OCI-LY1 (cell line): ENCODE results near the gene CPA3.

Experiments
- H2AFZ ChIP-seq: fragments of 200-600 bp; sonication (generic), shearing (Covaris generic); 2 replicates; pipeline ENCODE4 v1.6.0; 2014; ENCODE audit warnings: antibody characterized with exemption, mild to moderate bottlenecking, low read length
- H3F3A ChIP-seq: fragments of 200-600 bp; sonication (generic), shearing (Covaris generic); 2 replicates; pipeline ENCODE4 v1.6.0; 2014; ENCODE audit warnings: mild to moderate bottlenecking, antibody characterized with exemption, low read length, moderate library complexity; ENCODE audit not compliant: insufficient read depth
- H3K27ac ChIP-seq: fragments of 200-600 bp; sonication (generic); 2 replicates; pipeline ENCODE4 v1.5.1; 2014; ENCODE audit warnings: low read length, mixed run types, mild to moderate bottlenecking, low read depth; ENCODE audit not compliant: poor library complexity, severe bottlenecking
- H3K27me3 ChIP-seq: fragments of 200-600 bp; sonication (generic); 2 replicates; pipeline ENCODE4 v1.6.0; 2014; ENCODE audit warnings: antibody characterized with exemption, mild to moderate bottlenecking, low read length, moderate library complexity; ENCODE audit not compliant: insufficient read depth
- H3K36me3 ChIP-seq: fragments of 200-600 bp; sonication (generic); 2 replicates; pipeline ENCODE4 v1.6.1; 2014; ENCODE audit warnings: mild to moderate bottlenecking, antibody characterized with exemption, low read length, moderate library complexity, mixed read lengths; ENCODE audit not compliant: insufficient read depth
- H3K4me1 ChIP-seq: fragments of 200-600 bp; sonication (generic); 2 replicates; pipeline ENCODE4 v1.5.1; 2014; ENCODE audit warnings: mild to moderate bottlenecking, low read length, moderate library complexity; ENCODE audit not compliant: insufficient read depth, severe bottlenecking
- H3K4me2 ChIP-seq: fragments of 200-600 bp; sonication (generic), shearing (Covaris generic); 2 replicates; pipeline ENCODE4 v1.6.1; 2014; ENCODE audit warnings: low read length
- H3K4me3 ChIP-seq: fragments of 200-600 bp; sonication (generic); 2 replicates; pipeline ENCODE4 v1.5.1; 2014; ENCODE audit warnings: low read length, low read depth, mild to moderate bottlenecking, mixed read lengths; ENCODE audit not compliant: poor library complexity, severe bottlenecking
- H3K79me2 ChIP-seq: fragments of 200-600 bp; shearing (Covaris generic); 2 replicates; pipeline ENCODE4 v1.6.1; 2016; ENCODE audit warnings: mixed run types, low read length, mixed read lengths; ENCODE audit not compliant: insufficient read depth
- H3K9ac ChIP-seq: fragments of 200-600 bp; sonication (generic), shearing (Covaris generic); 2 replicates; pipeline ENCODE4 v1.6.1; 2014; ENCODE audit warnings: mild to moderate bottlenecking, low read length, mixed read lengths
- H3K9me2 ChIP-seq: fragments of 200-600 bp; sonication (generic), shearing (Covaris generic); 2 replicates; pipeline ENCODE4 v1.6.1; 2014; ENCODE audit warnings: low read depth, mild to moderate bottlenecking, low read length, mixed read lengths
- H3K9me3 ChIP-seq: fragments of 200-600 bp; shearing (Covaris generic); 2 replicates; pipeline ENCODE4 v1.6.1; 2014; ENCODE audit warnings: low read length, mixed read lengths
- H4K20me1 ChIP-seq: fragments of 200-600 bp; sonication (generic), shearing (Covaris generic); 2 replicates; pipeline ENCODE4 v1.6.0; 2016; ENCODE audit warnings: mild to moderate bottlenecking, low read length; ENCODE audit not compliant: insufficient read depth
- CTCF ChIP-seq: fragments of 200-600 bp; sonication (generic), shearing (Covaris generic); IDR thresholded peaks from 2 replicates; pipeline ENCODE4 v1.5.1; 2017; ENCODE audit warnings: mild to moderate bottlenecking, antibody characterized with exemption, low read length, moderate library complexity, mixed read lengths
- EZH2 ChIP-seq: fragments of 200-600 bp; sonication (generic), shearing (Covaris generic); IDR thresholded peaks from 2 replicates; pipeline ENCODE4 v1.8.0; 2017; ENCODE audit warnings: borderline replicate concordance, mixed run types, mild to moderate bottlenecking, antibody characterized with exemption, low read length, moderate library complexity, mixed read lengths

The CPA3 gene

GRCh38 chr3:148829926-148830325, 35.2 kb upstream of the CPA3 start:
- Histone ChIP-seq H3K9ac (no peak overlapping the region), H3K4me2 (no peak overlapping the region), H3K4me3 (no peak overlapping the region), H3K36me3 (no peaks in the 10 kb centered on the region), H3K9me3 (no peaks in the 10 kb centered on the region), H2AFZ (no peak overlapping the region), H3K27ac (no peak overlapping the region), H3K9me2 (no peaks in the 10 kb centered on the region), H3F3A (no peaks in the 10 kb centered on the region), H3K27me3 (no peaks in the 10 kb centered on the region), H3K4me1 (no peaks in the 10 kb centered on the region), H3K79me2 (no peaks in the 10 kb centered on the region), H4K20me1 (no peaks in the 10 kb centered on the region)
- no peak for TF ChIP-seq EZH2
- TF ChIP-seq CTCF = no peak

- Histone ChIP-seq H3K36me3 (no peaks in the 10 kb centered on the region), H3K27ac (no peak overlapping the region), H3K9ac (no peak overlapping the region), H4K20me1 (no peaks in the 10 kb centered on the region), H3K79me2 (no peaks in the 10 kb centered on the region), H2AFZ (no peak overlapping the region), H3K4me3 (no peak overlapping the region), H3F3A (no peaks in the 10 kb centered on the region), H3K4me1 (no peaks in the 10 kb centered on the region), H3K27me3 (no peaks in the 10 kb centered on the region), H3K9me3 (no peaks in the 10 kb centered on the region), H3K9me2 (no peaks in the 10 kb centered on the region), H3K4me2 (no peak overlapping the region)
- TF ChIP-seq CTCF (no peak), EZH2 (no peak)
These were observed 31.9 kb upstream of the CPA3 start for GRCh38 chr3:148833223-148833622.

- no peaks in the 10 kb centered on the region for H3K9me2 ChIP-seq
- no peaks in the 10 kb centered on the region for H3K36me3 ChIP-seq
- no peak overlapping the region for H3K4me3 ChIP-seq
- TF ChIP-seq CTCF = no peak
- TF ChIP-seq EZH2 = no peak
- no peak overlapping the region for H2AFZ ChIP-seq
- no peaks in the 10 kb centered on the region for H3K4me1 ChIP-seq
- no peaks in the 10 kb centered on the region for H3K9me3 ChIP-seq
- no peak overlapping the region for H3K9ac ChIP-seq
- H3K4me2 ChIP-seq = no peak overlapping the region
- no peak overlapping the region for H3K27ac ChIP-seq
- no peaks in the 10 kb centered on the region for H4K20me1 ChIP-seq
- H3F3A ChIP-seq = no peaks in the 10 kb centered on the region
- H3K79me2 ChIP-seq = no peaks in the 10 kb centered on the region
- H3K27me3 ChIP-seq = no peaks in the 10 kb centered on the region
These were observed 25.3 kb upstream of the CPA3 start for GRCh38 chr3:148839805-148840204.
